Smooth muscle cell (in vitro differentiated cells): Measurements from ENCODE around the gene WDR55. TPM values are rescaled to one million over a fixed set of nuclear protein-coding genes. Genes with fewer than 3 reads are reported as not detected.

ENCODE experiments used
- DNase-seq: peaks from one replicate; lab custom pipeline; 2025; ENCODE audit not compliant: unreplicated experiment; lab: John Stamatoyannopoulos, UW
- H2AFZ ChIP-seq: fragments of 200-600 bp; sonication (generic); 2 replicates; pipeline ENCODE4 v1.6.0; 2016; ENCODE audit warnings: antibody characterized with exemption, low read depth, mild to moderate bottlenecking
- H3F3A ChIP-seq: fragments of 200-600 bp; sonication (generic); 2 replicates; pipeline ENCODE4 v1.6.0; 2017; ENCODE audit warnings: antibody characterized with exemption, low read depth
- H3K27ac ChIP-seq: fragments of 200-600 bp; sonication (generic); 2 replicates; pipeline ENCODE4 v1.5.1; 2016; ENCODE audit warnings: low read depth, mild to moderate bottlenecking
- H3K27me3 ChIP-seq: fragments of 200-600 bp; sonication (generic); 2 replicates; pipeline ENCODE4 v1.6.1; 2016; ENCODE audit warnings: low read depth, mild to moderate bottlenecking
- H3K36me3 ChIP-seq: fragments of 200-600 bp; sonication (generic); 2 replicates; pipeline ENCODE4 v1.5.1; 2016; ENCODE audit warnings: low read depth
- H3K4me1 ChIP-seq: fragments of 200-600 bp; sonication (generic); 2 replicates; pipeline ENCODE4 v1.5.1; 2016; ENCODE audit warnings: low read depth
- H3K4me2 ChIP-seq: fragments of 200-600 bp; sonication (generic); 2 replicates; pipeline ENCODE4 v1.6.0; 2016; ENCODE audit warnings: mild to moderate bottlenecking
- H3K4me3 ChIP-seq: fragments of 200-600 bp; sonication (generic); 2 replicates; pipeline ENCODE4 v1.5.1; 2016; ENCODE audit warnings: mild to moderate bottlenecking
- H3K79me2 ChIP-seq: fragments of 200-600 bp; sonication (generic); 2 replicates; pipeline ENCODE4 v1.6.0; 2016; ENCODE audit warnings: low read depth, mild to moderate bottlenecking
- H3K9ac ChIP-seq: fragments of 200-600 bp; sonication (generic); 2 replicates; pipeline ENCODE4 v1.6.0; 2016; ENCODE audit warnings: low read depth
- H3K9me3 ChIP-seq: fragments of 200-600 bp; sonication (generic); replicated peaks from 2 replicates; pipeline ENCODE4 v1.5.1; 2016; ENCODE audit warnings: low read depth
- H4K20me1 ChIP-seq: fragments of 200-600 bp; sonication (generic); 2 replicates; pipeline ENCODE4 v1.6.0; 2016; ENCODE audit warnings: low read depth
- CTCF ChIP-seq: fragments of 200-600 bp; sonication (generic); IDR thresholded peaks from 2 replicates; pipeline ENCODE4 v1.5.1; 2017; ENCODE audit warnings: borderline replicate concordance, mild to moderate bottlenecking, antibody characterized with exemption; ENCODE audit not compliant: insufficient read depth, poor library complexity, severe bottlenecking
- WGBS: methylation state at CpG from one replicate; pipeline ENCODE4 v1.1.7; 2016; ENCODE audit warnings: low lambda C conversion rate; 5-methylcytosine and 5-hydroxymethylcytosine counted together
- polyA plus RNA-seq: library from polyadenylated mRNA; unstranded; fragments of >200 nt; fragmentation: Nextera tagmentation; extraction: Ambion mirVana; gene quantifications from 2 replicates; pipeline ENCODE4 v1.2.1, GENCODE V29; 2016
- total RNA-seq: library from RNA; depleted of rRNA; stranded (reverse); fragments of >200 nt; gene quantifications from 2 replicates; pipeline ENCODE4 v1.2.3, GENCODE V29; 2014

WDR55 gene
- total and polyA plus RNA-seq, 2 experiments from 2014 or later, result 14.2 to 20.6 TPM

GRCh38 chr5:140671472-140672125 lies 6.9 kb downstream of the WDR55 start:
- Histone ChIP-seq H3K4me3 (no peak overlapping the region), H3K27me3 (no peaks in the 10 kb centered on the region), H3K36me3 (peaks cover 5% of the 10 kb centered on the region), H3K79me2 (peaks cover 12% of the 10 kb centered on the region), H3K4me1 (peaks cover under 1% of the 10 kb centered on the region), H2AFZ (no peak overlapping the region), H3F3A (peaks cover 12% of the 10 kb centered on the region), H3K4me2 (no peak overlapping the region), H3K9ac (no peak overlapping the region), H3K27ac (no peak overlapping the region), H3K9me3 (no peaks in the 10 kb centered on the region), H4K20me1 (peaks cover 3% of the 10 kb centered on the region)
- DNase-seq, result no peak
- no peak for TF ChIP-seq CTCF
- WGBS, result 97% methylated on average over 6 of the region's 7 CpGs

GRCh38 chr5:140672455-140673186 lies 7.9 kb downstream of the WDR55 start:
- peaks cover 5% of the 10 kb centered on the region for H3K36me3 ChIP-seq
- no peak for TF ChIP-seq CTCF
- no peaks in the 10 kb centered on the region for H3K9me3 ChIP-seq
- H3K4me2 ChIP-seq, result no peak overlapping the region
- H2AFZ ChIP-seq, result no peak overlapping the region
- H3K9ac ChIP-seq, result no peak overlapping the region
- no peaks in the 10 kb centered on the region for H4K20me1 ChIP-seq
- no peaks in the 10 kb centered on the region for H3K27me3 ChIP-seq
- DNase-seq, result no peak
- peaks cover 12% of the 10 kb centered on the region for H3F3A ChIP-seq
- H3K4me1 ChIP-seq, result no peaks in the 10 kb centered on the region
- no peak overlapping the region for H3K27ac ChIP-seq
- H3K4me3 ChIP-seq, result no peak overlapping the region
- H3K79me2 ChIP-seq, result peaks cover 2% of the 10 kb centered on the region
- 95% methylated on average over 70 of the region's 70 CpGs for WGBS

GRCh38 chr5:140673187-140673976 lies 8.7 kb downstream of the WDR55 start, which contains the start of gene DND1:
DND1 (minus strand) TSS chr5:140673576; CDS start chr5:140673542, 34 bp downstream.
- DNase-seq, result no peak
- Histone ChIP-seq H3K27me3 (no peaks in the 10 kb centered on the region), H2AFZ (no peak within 1 kb of the TSS), H3K27ac (no peak within 1 kb of the TSS), H3K9ac (no peak within 1 kb of the TSS), H3K79me2 (no peaks in the 10 kb centered on the region), H3K4me2 (no peak within 1 kb of the TSS), H3F3A (peaks cover 12% of the 10 kb centered on the region), H4K20me1 (no peaks in the 10 kb centered on the region), H3K4me1 (no peaks in the 10 kb centered on the region), H3K36me3 (no peaks in the 10 kb centered on the region), H3K4me3 (no peak within 1 kb of the TSS), H3K9me3 (no peaks in the 10 kb centered on the region)
- WGBS, result 96% methylated on average over 43 of the region's 45 CpGs
- TF ChIP-seq CTCF, result no peak
